IMR-90 (cell line): Measurements from ENCODE around the gene LIN37. TPM values are rescaled to one million over a fixed set of nuclear protein-coding genes. Genes with fewer than 3 reads are reported as not detected.

Experiments
- ATAC-seq: fragments of 200-7000 bp; cut with Tn5 transposase; 2 replicates; pipeline ENCODE4 v1.9.1; 2020; ENCODE audit warnings: low read depth, mild to moderate bottlenecking, moderate library complexity
- BruUV-seq: library from RNA; stranded (reverse); fragments of 400-500 nt; replicated peaks from 2 replicates; lab custom pipeline; 2021; lab: Mats Ljungman, UMichigan
- CTCF ChIA-PET: fragments of 300-600 bp; formaldehyde crosslinking; extraction: SDS; loops from one replicate; lab custom pipeline; 2021; ENCODE audit warnings: antibody characterized with exemption; lab: Yijun Ruan, JAX
- POLR2A ChIA-PET: fragments of 300-600 bp; sonication (Branson Sonifier 250); formaldehyde crosslinking; loops from one replicate; lab custom pipeline; 2022; ENCODE audit warnings: antibody characterized with exemption; ENCODE audit not compliant: unreplicated experiment; lab: Charles Lee
- DNase-seq: peaks from one replicate; pipeline ENCODE4 v3.0.0; 2013
- H2AFZ ChIP-seq: replicated peaks from 2 replicates; pipeline ENCODE3; 2013; ENCODE audit warnings: low read length, mild to moderate bottlenecking; ENCODE audit not compliant: poor library complexity
- H2AK5ac ChIP-seq: 2 replicates; pipeline ENCODE4 v1.6.1; 2013; ENCODE audit warnings: low read depth, low read length, inconsistent platforms
- H2AK9ac ChIP-seq: replicated peaks from 2 replicates; pipeline ENCODE3; 2013; ENCODE audit warnings: mild to moderate bottlenecking, low read depth, low read length, moderate library complexity; ENCODE audit not compliant: poor library complexity
- H2BK120ac ChIP-seq: 2 replicates; pipeline ENCODE4 v1.6.1; 2013; ENCODE audit warnings: low read depth, low read length, inconsistent platforms
- H2BK15ac ChIP-seq: 3 replicates; pipeline ENCODE4 v1.6.1; 2013; ENCODE audit warnings: low read depth, low read length, inconsistent platforms
- H2BK20ac ChIP-seq: 2 replicates; pipeline ENCODE4 v1.6.1; 2013; ENCODE audit warnings: low read depth, mild to moderate bottlenecking, inconsistent platforms, low read length, moderate library complexity
- H2BK5ac ChIP-seq: 2 replicates; pipeline ENCODE4 v1.6.1; 2013; ENCODE audit warnings: mild to moderate bottlenecking, low read depth, low read length, inconsistent platforms; ENCODE audit not compliant: poor library complexity, severe bottlenecking
- H3K14ac ChIP-seq: replicated peaks from 2 replicates; pipeline ENCODE4 v1.6.1; 2013; ENCODE audit warnings: low read depth, low read length, inconsistent platforms
- H3K18ac ChIP-seq: 2 replicates; pipeline ENCODE4 v1.6.1; 2013; ENCODE audit warnings: low read depth, low read length, control low read depth
- H3K23ac ChIP-seq: 2 replicates; pipeline ENCODE4 v1.6.1; 2013; ENCODE audit warnings: low read depth, low read length, inconsistent platforms
- H3K27ac ChIP-seq: 2 replicates; pipeline ENCODE4 v1.5.1; 2013; ENCODE audit warnings: mild to moderate bottlenecking, control low read depth, low read length; ENCODE audit not compliant: insufficient read depth
- H3K27me3 ChIP-seq: 2 replicates; pipeline ENCODE4 v1.6.1; 2013; ENCODE audit warnings: low read length; ENCODE audit not compliant: control insufficient read depth, insufficient read depth
- H3K36me3 ChIP-seq: 2 replicates; pipeline ENCODE4 v1.6.1; 2013; ENCODE audit warnings: low read length, mixed read lengths; ENCODE audit not compliant: control insufficient read depth, insufficient read depth
- H3K4ac ChIP-seq: 2 replicates; pipeline ENCODE4 v1.6.1; 2013; ENCODE audit warnings: low read depth, low read length, inconsistent platforms
- H3K4me1 ChIP-seq: 2 replicates; pipeline ENCODE4 v1.6.1; 2013; ENCODE audit warnings: low read length, mixed read lengths; ENCODE audit not compliant: control insufficient read depth, insufficient read depth
- H3K4me2 ChIP-seq: 2 replicates; pipeline ENCODE4 v1.6.1; 2013; ENCODE audit warnings: low read depth, mild to moderate bottlenecking, control low read depth, low read length, moderate library complexity
- H3K4me3 ChIP-seq: 2 replicates; pipeline ENCODE4 v1.5.1; 2013; ENCODE audit warnings: low read depth, mild to moderate bottlenecking, control low read depth, low read length, moderate library complexity; ENCODE audit not compliant: insufficient read depth
- H3K56ac ChIP-seq: 2 replicates; pipeline ENCODE4 v1.6.1; 2013; ENCODE audit warnings: low read length, inconsistent platforms; ENCODE audit not compliant: insufficient read depth; ENCODE audit errors: extremely low read depth
- H3K79me1 ChIP-seq, 2 experiments: 2 replicates each; pipeline ENCODE4 v1.6.1; 2013; ENCODE audit warnings: low read length in 2 of 2, inconsistent platforms in 1 of 2, low read depth in 1 of 2
- H3K9ac ChIP-seq: 2 replicates; pipeline ENCODE4 v1.6.1; 2013; ENCODE audit warnings: low read depth, low read length, control low read depth
- H3K9me1 ChIP-seq: 2 replicates; pipeline ENCODE4 v1.6.1; 2013; ENCODE audit warnings: low read length, inconsistent platforms; ENCODE audit not compliant: insufficient read depth
- H3K9me3 ChIP-seq: 2 replicates; pipeline ENCODE4 v1.6.1; 2013; ENCODE audit warnings: low read length; ENCODE audit not compliant: control insufficient read depth, insufficient read depth
- H4K20me1 ChIP-seq: 2 replicates; pipeline ENCODE4 v1.6.1; 2013; ENCODE audit warnings: low read length, inconsistent platforms; ENCODE audit not compliant: insufficient read depth
- H4K5ac ChIP-seq: 2 replicates; pipeline ENCODE4 v1.6.1; 2013; ENCODE audit warnings: mild to moderate bottlenecking, low read depth, low read length, control low read depth
- H4K8ac ChIP-seq, 2 experiments: 2 replicates each; pipeline ENCODE4 v1.6.1; 2013; ENCODE audit warnings: low read depth in 2 of 2, low read length in 2 of 2, control low read depth in 1 of 2, inconsistent platforms in 1 of 2
- H4K91ac ChIP-seq: 2 replicates; pipeline ENCODE4 v1.6.1; 2013; ENCODE audit warnings: low read depth, low read length, inconsistent platforms; ENCODE audit not compliant: insufficient read depth
- SMC3 ChIP-seq: fragments of 150-350 bp; IDR thresholded peaks from 2 replicates; pipeline ENCODE4 v1.6.1; 2016; ENCODE audit warnings: low read depth, mild to moderate bottlenecking, antibody characterized with exemption, low read length, moderate library complexity
- WGBS, 2 experiments: methylation state at CpG; one replicate each; pipeline versions ENCODE4 v1.1.5 to v1.1.7; 2013; ENCODE audit warnings: missing lambda C conversion rate in 2 of 2; ENCODE audit not compliant: insufficient read length in 1 of 2; ENCODE audit errors: extremely low coverage in 2 of 2; 5-methylcytosine and 5-hydroxymethylcytosine counted together
- dilution Hi-C: fragments of 300-500 bp; cut with HindIII; formaldehyde crosslinking; loops from one replicate; pipeline ENCODE4 v1.14.3; 2018; ENCODE audit warnings: low sequenced_read_pairs; ENCODE audit not compliant: unreplicated experiment
- in situ Hi-C: fragments of 300-500 bp; cut with MboI; formaldehyde crosslinking; loops from 3 replicates; pipeline ENCODE4 v1.14.3; 2019; ENCODE audit warnings: low sequenced_read_pairs, inconsistent platforms, mixed read lengths
- intact Hi-C: fragments of 100-400 bp; cut with micrococcal nuclease; formaldehyde crosslinking; loops from 2 replicates; pipeline ENCODE4 v1.10.0; 2022
- polyA plus RNA-seq, 3 experiments: library from polyadenylated mRNA; depleted of rRNA; stranded (reverse); fragments of >200 nt; gene quantifications; 2 replicates each; pipeline ENCODE4 v1.2.3, GENCODE V29; 2012; ENCODE audit warnings: low replicate concordance in 1 of 3
- total RNA-seq: library from RNA; depleted of rRNA; stranded (reverse); fragments of >200 nt; gene quantifications from 2 replicates; pipeline ENCODE4 v1.2.3, GENCODE V29; 2012
- TF ChIP-seq, protein P1 (sequence below): fragments of 150-350 bp; IDR thresholded peaks from 2 replicates; pipeline ENCODE4 v1.6.1; 2016; ENCODE audit warnings: low read depth, mild to moderate bottlenecking, low read length, moderate library complexity, borderline replicate concordance

LIN37 gene
- total and polyA plus RNA-seq, 2 of the 4 experiments (the other 2 are of a cell fraction): 12.7 to 23.1 TPM

DNA sequence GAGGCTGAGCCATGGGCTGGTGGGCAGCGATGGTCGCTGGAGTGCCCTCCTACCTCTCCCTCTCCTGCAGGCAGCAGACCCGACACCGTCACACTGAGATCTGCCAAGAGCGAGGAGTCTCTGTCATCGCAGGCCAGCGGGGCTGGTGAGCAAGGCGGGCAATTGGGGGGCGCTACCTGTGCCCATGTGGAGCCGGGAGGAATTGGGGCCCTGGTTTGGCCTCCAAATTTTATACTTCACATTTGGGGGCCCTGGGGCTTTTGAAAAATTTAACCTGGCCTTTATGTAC lies 36.9 kb downstream of the LIN37 start:
- 100% methylated on average over 3 of the region's 10 CpGs; no CpG with 5 or more reads in 1 of the 2 experiments for WGBS, 2 experiments
- Histone ChIP-seq H3K36me3 (peaks cover 14% of the 10 kb centered on the region), H3K18ac (no peak overlapping the region), H3K9me3 (no peaks in the 10 kb centered on the region), H3K23ac (no peak overlapping the region), H3K9ac (no peak overlapping the region), H4K8ac (no peak overlapping the region), H2BK120ac (no peak overlapping the region), H3K4me3 (no peak overlapping the region), H3K27ac (no peak overlapping the region), H3K4me2 (no peak overlapping the region), H2BK20ac (no peak overlapping the region), H3K4ac (no peak overlapping the region), H3K4me1 (no peaks in the 10 kb centered on the region), H4K5ac (no peak overlapping the region), H3K27me3 (no peaks in the 10 kb centered on the region), H2AFZ (no peak overlapping the region), H4K20me1 (no peaks in the 10 kb centered on the region), H4K91ac (no peak overlapping the region), H3K9me1 (no peaks in the 10 kb centered on the region), H3K14ac (no peak overlapping the region), H3K79me1 (no peaks in the 10 kb centered on the region), H3K56ac (no peak overlapping the region), H2BK15ac (no peak overlapping the region), H2AK5ac (no peak overlapping the region), H2BK5ac (no peak overlapping the region), H2AK9ac (no peak overlapping the region)
- ChIA-PET POLR2A (no interaction called here), CTCF (no interaction called here)
- in situ Hi-C loops: no loop called here
- DNase-seq (no peak), ATAC-seq (no peak)
- BruUV-seq: no TSS peak
- dilution Hi-C loops: no loop called here
- intact Hi-C loops: no loop called here
- TF ChIP-seq, protein P1, sequence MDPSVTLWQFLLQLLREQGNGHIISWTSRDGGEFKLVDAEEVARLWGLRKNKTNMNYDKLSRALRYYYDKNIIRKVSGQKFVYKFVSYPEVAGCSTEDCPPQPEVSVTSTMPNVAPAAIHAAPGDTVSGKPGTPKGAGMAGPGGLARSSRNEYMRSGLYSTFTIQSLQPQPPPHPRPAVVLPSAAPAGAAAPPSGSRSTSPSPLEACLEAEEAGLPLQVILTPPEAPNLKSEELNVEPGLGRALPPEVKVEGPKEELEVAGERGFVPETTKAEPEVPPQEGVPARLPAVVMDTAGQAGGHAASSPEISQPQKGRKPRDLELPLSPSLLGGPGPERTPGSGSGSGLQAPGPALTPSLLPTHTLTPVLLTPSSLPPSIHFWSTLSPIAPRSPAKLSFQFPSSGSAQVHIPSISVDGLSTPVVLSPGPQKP: no peak
- TF ChIP-seq SMC3: no peak
